WTC11 (cell line): ENCODE results near the gene MAP3K14. TPM values are rescaled to one million over a fixed set of nuclear protein-coding genes. Genes with fewer than 3 reads are reported as not detected.

ENCODE experiments used
- ATAC-seq: fragments of 200-7000 bp; cut with Tn5 transposase; 2 replicates; pipeline ENCODE4 v1.10.0; 2021; ENCODE audit warnings: mild to moderate bottlenecking, moderate library complexity
- CTCF ChIA-PET: fragments of 300-600 bp; sonication (Branson Sonifier 250); formaldehyde crosslinking; loops from one replicate; lab custom pipeline; 2021; ENCODE audit warnings: antibody characterized with exemption; lab: Charles Lee
- POLR2A ChIA-PET: fragments of 350-600 bp; sonication (Branson Sonifier 250); formaldehyde crosslinking; loops from one replicate; lab custom pipeline; 2021; ENCODE audit warnings: antibody characterized with exemption; lab: Charles Lee
- DNase-seq: peaks from one replicate; pipeline ENCODE4 v3.0.0; 2021; ENCODE audit warnings: low spot score
- H3K27ac Mint-ChIP-seq: 2 replicates; pipeline ENCODE4 v1.8.0; 2021; ENCODE audit warnings: mixed read lengths
- H3K27me3 Mint-ChIP-seq: 2 replicates; pipeline ENCODE4 v1.8.0; 2021; ENCODE audit warnings: low read depth, mild to moderate bottlenecking, moderate library complexity, mixed read lengths
- H3K36me3 Mint-ChIP-seq: 2 replicates; pipeline ENCODE4 v1.8.0; 2021; ENCODE audit warnings: mixed read lengths
- H3K4me1 Mint-ChIP-seq: 2 replicates; pipeline ENCODE4 v1.8.0; 2022; ENCODE audit warnings: mixed read lengths
- H3K4me3 Mint-ChIP-seq: 2 replicates; pipeline ENCODE4 v1.8.0; 2021; ENCODE audit warnings: mild to moderate bottlenecking, moderate library complexity, mixed read lengths
- H3K9me3 Mint-ChIP-seq: 2 replicates; pipeline ENCODE4 v1.8.0; 2021; ENCODE audit warnings: mixed read lengths
- ATF1 ChIP-seq: sonication (generic); formaldehyde crosslinking; IDR thresholded peaks from 2 replicates; pipeline ENCODE4 v1.8.1; 2023; ENCODE audit warnings: mild to moderate bottlenecking, moderate library complexity, missing genetic modification reagents
- CREB1 ChIP-seq: sonication (generic); formaldehyde crosslinking; IDR thresholded peaks from 2 replicates; pipeline ENCODE4 v1.8.0; 2023; ENCODE audit warnings: mild to moderate bottlenecking, missing genetic modification reagents
- ELF4 ChIP-seq: sonication (generic); formaldehyde crosslinking; IDR thresholded peaks from 2 replicates; pipeline ENCODE4 v1.8.1; 2022; ENCODE audit warnings: low read depth, mild to moderate bottlenecking, moderate library complexity, missing genetic modification reagents
- EMX1 ChIP-seq: fragments of 250-450 bp; sonication (Bioruptor Pico); IDR thresholded peaks from 2 replicates; pipeline ENCODE4 v1.8.0; 2021; ENCODE audit warnings: mild to moderate bottlenecking
- ETV6 ChIP-seq: sonication (generic); formaldehyde crosslinking; IDR thresholded peaks from 2 replicates; pipeline ENCODE4 v1.8.1; 2022; ENCODE audit warnings: mild to moderate bottlenecking, missing genetic modification reagents
- FOXK1 ChIP-seq: sonication (generic); formaldehyde crosslinking; IDR thresholded peaks from 2 replicates; pipeline ENCODE4 v1.8.0; 2022; ENCODE audit warnings: mild to moderate bottlenecking, moderate library complexity, missing genetic modification reagents
- MXD4 ChIP-seq: fragments of 250-450 bp; sonication (Bioruptor Pico); IDR thresholded peaks from 2 replicates; pipeline ENCODE4 v1.8.0; 2021; ENCODE audit warnings: mild to moderate bottlenecking, moderate library complexity, borderline replicate concordance
- NFE2L1 ChIP-seq: sonication (generic); formaldehyde crosslinking; IDR thresholded peaks from 2 replicates; pipeline ENCODE4 v1.8.1; 2023; ENCODE audit warnings: missing genetic modification reagents
- NR2C2 ChIP-seq: sonication (generic); formaldehyde crosslinking; IDR thresholded peaks from 2 replicates; pipeline ENCODE4 v1.8.0; 2022; ENCODE audit warnings: mild to moderate bottlenecking, missing genetic modification reagents
- OVOL2 ChIP-seq: fragments of 250-450 bp; sonication (Bioruptor Pico); IDR thresholded peaks from 2 replicates; pipeline ENCODE4 v1.9.0; 2021; ENCODE audit warnings: mild to moderate bottlenecking, borderline replicate concordance
- RORB ChIP-seq: fragments of 250-450 bp; sonication (Bioruptor Pico); IDR thresholded peaks from 2 replicates; pipeline ENCODE4 v1.9.0; 2021; ENCODE audit warnings: mild to moderate bottlenecking
- SOX15 ChIP-seq: fragments of 250-450 bp; sonication (Bioruptor Pico); IDR thresholded peaks from 2 replicates; pipeline ENCODE4 v1.9.0; 2021; ENCODE audit warnings: mild to moderate bottlenecking
- SP1 ChIP-seq: sonication (generic); formaldehyde crosslinking; conservative IDR thresholded peaks from 2 replicates; pipeline ENCODE4 v1.8.1; 2022; ENCODE audit warnings: missing genetic modification reagents
- TCF7 ChIP-seq: sonication (generic); formaldehyde crosslinking; IDR thresholded peaks from 2 replicates; pipeline ENCODE4 v1.8.0; 2022; ENCODE audit warnings: mild to moderate bottlenecking, low read depth, missing genetic modification reagents, moderate library complexity
- TEAD1 ChIP-seq: sonication (generic); formaldehyde crosslinking; IDR thresholded peaks from 2 replicates; pipeline ENCODE4 v1.8.0; 2022; ENCODE audit warnings: mild to moderate bottlenecking, missing genetic modification reagents
- ZNF219 ChIP-seq: sonication (generic); formaldehyde crosslinking; IDR thresholded peaks from 2 replicates; pipeline ENCODE4 v1.8.0; 2023; ENCODE audit warnings: missing genetic modification reagents, mild to moderate bottlenecking, borderline replicate concordance
- ZNF416 ChIP-seq: fragments of 250-450 bp; sonication (Bioruptor Pico); IDR thresholded peaks from 2 replicates; pipeline ENCODE4 v1.9.0; 2021; ENCODE audit warnings: mild to moderate bottlenecking, inconsistent platforms
- ZNF671 ChIP-seq: fragments of 250-450 bp; sonication (Bioruptor Pico); IDR thresholded peaks from 2 replicates; pipeline ENCODE4 v1.8.0; 2021; ENCODE audit warnings: mild to moderate bottlenecking
- total RNA-seq: library from RNA; stranded (reverse); gene quantifications from 3 replicates; pipeline ENCODE4 v1.2.3, GENCODE V29; 2021
- TF ChIP-seq, protein P1 (sequence below): fragments of 250-450 bp; sonication (Bioruptor Pico); IDR thresholded peaks from 2 replicates; pipeline ENCODE4 v1.9.0; 2021; ENCODE audit warnings: mild to moderate bottlenecking
- TF ChIP-seq, protein P2 (sequence below): fragments of 200-600 bp; IDR thresholded peaks from 2 replicates; pipeline ENCODE4 v1.8.0; 2022; ENCODE audit warnings: antibody characterized with exemption
- TF ChIP-seq, protein P3 (sequence below): sonication (generic); formaldehyde crosslinking; IDR thresholded peaks from 2 replicates; pipeline ENCODE4 v1.8.1; 2022; ENCODE audit warnings: missing genetic modification reagents, borderline replicate concordance
- TF ChIP-seq, protein P4 (sequence below): sonication (generic); formaldehyde crosslinking; IDR thresholded peaks from 2 replicates; pipeline ENCODE4 v1.8.1; 2023; ENCODE audit warnings: mild to moderate bottlenecking, missing genetic modification reagents
- TF ChIP-seq, protein P5 (sequence below): sonication (generic); formaldehyde crosslinking; IDR thresholded peaks from 2 replicates; pipeline ENCODE4 v1.8.1; 2022; ENCODE audit warnings: low read depth, missing genetic modification reagents, borderline replicate concordance

Gene MAP3K14
- total RNA-seq, 1 experiment from 2014 or later, result 4.0 TPM

DNA sequence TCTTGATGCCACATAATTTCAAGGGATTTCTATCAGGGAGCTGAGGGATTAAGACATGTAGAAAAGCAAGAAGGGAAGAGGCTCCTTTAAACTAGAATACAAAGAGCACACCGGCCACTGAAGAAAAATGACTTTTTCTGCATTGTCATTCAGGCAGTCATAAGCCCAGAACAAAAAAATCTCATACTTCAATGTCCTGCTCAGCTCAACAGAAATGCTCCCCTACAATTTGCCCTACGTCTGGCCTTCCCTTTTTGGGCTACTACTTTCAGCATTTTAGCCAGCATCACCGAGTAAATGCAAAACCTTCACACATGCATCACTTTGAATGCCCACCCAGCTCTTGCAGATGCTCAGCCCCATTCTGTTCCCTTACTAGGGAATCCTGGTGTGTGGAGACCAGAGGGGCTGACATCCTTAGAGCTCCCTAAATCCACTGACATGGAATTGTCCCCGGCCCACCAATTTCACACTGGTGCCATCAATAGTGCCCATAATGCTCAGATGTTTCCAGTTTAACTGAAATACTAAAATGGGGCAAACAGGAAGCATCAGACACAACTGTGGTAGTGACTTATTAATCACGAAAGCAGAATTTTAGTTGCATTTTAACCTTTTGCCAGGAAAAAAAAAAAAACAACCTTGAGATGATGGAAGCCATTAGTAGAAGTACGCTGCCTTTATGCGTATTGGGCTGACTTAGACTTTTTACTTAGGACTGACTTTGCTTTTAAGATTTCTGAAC, 2.7 kb downstream of the MAP3K14 start (continued):
- TF ChIP-seq, protein P1, sequence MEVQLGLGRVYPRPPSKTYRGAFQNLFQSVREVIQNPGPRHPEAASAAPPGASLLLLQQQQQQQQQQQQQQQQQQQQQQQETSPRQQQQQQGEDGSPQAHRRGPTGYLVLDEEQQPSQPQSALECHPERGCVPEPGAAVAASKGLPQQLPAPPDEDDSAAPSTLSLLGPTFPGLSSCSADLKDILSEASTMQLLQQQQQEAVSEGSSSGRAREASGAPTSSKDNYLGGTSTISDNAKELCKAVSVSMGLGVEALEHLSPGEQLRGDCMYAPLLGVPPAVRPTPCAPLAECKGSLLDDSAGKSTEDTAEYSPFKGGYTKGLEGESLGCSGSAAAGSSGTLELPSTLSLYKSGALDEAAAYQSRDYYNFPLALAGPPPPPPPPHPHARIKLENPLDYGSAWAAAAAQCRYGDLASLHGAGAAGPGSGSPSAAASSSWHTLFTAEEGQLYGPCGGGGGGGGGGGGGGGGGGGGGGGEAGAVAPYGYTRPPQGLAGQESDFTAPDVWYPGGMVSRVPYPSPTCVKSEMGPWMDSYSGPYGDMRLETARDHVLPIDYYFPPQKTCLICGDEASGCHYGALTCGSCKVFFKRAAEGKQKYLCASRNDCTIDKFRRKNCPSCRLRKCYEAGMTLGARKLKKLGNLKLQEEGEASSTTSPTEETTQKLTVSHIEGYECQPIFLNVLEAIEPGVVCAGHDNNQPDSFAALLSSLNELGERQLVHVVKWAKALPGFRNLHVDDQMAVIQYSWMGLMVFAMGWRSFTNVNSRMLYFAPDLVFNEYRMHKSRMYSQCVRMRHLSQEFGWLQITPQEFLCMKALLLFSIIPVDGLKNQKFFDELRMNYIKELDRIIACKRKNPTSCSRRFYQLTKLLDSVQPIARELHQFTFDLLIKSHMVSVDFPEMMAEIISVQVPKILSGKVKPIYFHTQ (CRISPR knock-in tag), result no peak
- TF ChIP-seq EMX1 (CRISPR knock-in tag) (no peak), SOX15 (CRISPR knock-in tag) (no peak), TEAD1 (CRISPR knock-in tag) (no peak), RORB (CRISPR knock-in tag) (no peak), FOXK1 (CRISPR knock-in tag) (no peak), ATF1 (no peak), NFE2L1 (CRISPR knock-in tag) (no peak)
- TF ChIP-seq, protein P2, sequence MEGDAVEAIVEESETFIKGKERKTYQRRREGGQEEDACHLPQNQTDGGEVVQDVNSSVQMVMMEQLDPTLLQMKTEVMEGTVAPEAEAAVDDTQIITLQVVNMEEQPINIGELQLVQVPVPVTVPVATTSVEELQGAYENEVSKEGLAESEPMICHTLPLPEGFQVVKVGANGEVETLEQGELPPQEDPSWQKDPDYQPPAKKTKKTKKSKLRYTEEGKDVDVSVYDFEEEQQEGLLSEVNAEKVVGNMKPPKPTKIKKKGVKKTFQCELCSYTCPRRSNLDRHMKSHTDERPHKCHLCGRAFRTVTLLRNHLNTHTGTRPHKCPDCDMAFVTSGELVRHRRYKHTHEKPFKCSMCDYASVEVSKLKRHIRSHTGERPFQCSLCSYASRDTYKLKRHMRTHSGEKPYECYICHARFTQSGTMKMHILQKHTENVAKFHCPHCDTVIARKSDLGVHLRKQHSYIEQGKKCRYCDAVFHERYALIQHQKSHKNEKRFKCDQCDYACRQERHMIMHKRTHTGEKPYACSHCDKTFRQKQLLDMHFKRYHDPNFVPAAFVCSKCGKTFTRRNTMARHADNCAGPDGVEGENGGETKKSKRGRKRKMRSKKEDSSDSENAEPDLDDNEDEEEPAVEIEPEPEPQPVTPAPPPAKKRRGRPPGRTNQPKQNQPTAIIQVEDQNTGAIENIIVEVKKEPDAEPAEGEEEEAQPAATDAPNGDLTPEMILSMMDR, result no peak
- TF ChIP-seq, protein P3, sequence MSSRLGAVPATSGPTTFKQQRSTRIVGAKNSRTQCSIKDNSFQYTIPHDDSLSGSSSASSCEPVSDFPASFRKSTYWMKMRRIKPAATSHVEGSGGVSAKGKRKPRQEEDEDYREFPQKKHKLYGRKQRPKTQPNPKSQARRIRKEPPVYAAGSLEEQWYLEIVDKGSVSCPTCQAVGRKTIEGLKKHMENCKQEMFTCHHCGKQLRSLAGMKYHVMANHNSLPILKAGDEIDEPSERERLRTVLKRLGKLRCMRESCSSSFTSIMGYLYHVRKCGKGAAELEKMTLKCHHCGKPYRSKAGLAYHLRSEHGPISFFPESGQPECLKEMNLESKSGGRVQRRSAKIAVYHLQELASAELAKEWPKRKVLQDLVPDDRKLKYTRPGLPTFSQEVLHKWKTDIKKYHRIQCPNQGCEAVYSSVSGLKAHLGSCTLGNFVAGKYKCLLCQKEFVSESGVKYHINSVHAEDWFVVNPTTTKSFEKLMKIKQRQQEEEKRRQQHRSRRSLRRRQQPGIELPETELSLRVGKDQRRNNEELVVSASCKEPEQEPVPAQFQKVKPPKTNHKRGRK (CRISPR knock-in tag), result no peak
- TF ChIP-seq, protein P4, sequence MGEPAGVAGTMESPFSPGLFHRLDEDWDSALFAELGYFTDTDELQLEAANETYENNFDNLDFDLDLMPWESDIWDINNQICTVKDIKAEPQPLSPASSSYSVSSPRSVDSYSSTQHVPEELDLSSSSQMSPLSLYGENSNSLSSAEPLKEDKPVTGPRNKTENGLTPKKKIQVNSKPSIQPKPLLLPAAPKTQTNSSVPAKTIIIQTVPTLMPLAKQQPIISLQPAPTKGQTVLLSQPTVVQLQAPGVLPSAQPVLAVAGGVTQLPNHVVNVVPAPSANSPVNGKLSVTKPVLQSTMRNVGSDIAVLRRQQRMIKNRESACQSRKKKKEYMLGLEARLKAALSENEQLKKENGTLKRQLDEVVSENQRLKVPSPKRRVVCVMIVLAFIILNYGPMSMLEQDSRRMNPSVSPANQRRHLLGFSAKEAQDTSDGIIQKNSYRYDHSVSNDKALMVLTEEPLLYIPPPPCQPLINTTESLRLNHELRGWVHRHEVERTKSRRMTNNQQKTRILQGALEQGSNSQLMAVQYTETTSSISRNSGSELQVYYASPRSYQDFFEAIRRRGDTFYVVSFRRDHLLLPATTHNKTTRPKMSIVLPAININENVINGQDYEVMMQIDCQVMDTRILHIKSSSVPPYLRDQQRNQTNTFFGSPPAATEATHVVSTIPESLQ (CRISPR knock-in tag), result no peak
- TF ChIP-seq, protein P5, sequence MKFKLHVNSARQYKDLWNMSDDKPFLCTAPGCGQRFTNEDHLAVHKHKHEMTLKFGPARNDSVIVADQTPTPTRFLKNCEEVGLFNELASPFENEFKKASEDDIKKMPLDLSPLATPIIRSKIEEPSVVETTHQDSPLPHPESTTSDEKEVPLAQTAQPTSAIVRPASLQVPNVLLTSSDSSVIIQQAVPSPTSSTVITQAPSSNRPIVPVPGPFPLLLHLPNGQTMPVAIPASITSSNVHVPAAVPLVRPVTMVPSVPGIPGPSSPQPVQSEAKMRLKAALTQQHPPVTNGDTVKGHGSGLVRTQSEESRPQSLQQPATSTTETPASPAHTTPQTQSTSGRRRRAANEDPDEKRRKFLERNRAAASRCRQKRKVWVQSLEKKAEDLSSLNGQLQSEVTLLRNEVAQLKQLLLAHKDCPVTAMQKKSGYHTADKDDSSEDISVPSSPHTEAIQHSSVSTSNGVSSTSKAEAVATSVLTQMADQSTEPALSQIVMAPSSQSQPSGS (CRISPR knock-in tag), result no peak

DNA sequence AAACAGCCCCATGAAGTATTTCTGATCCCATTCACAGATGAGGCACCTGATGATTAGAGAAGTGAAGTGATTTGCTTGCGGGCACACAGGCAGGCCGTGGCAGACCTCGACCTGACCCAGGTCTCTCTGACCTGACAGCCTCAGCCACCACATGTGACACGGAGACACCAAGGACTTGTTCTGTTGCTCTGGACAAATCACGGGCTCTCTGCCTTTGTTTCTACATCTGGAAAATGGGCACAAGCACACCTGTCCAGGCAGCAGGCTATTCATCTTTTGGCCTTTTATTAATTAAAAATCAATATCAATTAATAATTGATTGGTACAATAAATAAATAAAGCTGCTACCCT, 3.4 kb downstream of the MAP3K14 start:
- no peak overlapping the region for H3K4me3 Mint-ChIP-seq
- no peak for ATAC-seq
- H3K27ac Mint-ChIP-seq, result no peak overlapping the region
- ChIA-PET POLR2A (no interaction called here), CTCF (interaction anchor here (1.3 to 2.2 kb wide), 2 partner anchors 72 kb away, joined by 3 to 8 read pairs; no protein-coding TSS in a partner anchor)
- H3K36me3 Mint-ChIP-seq, result peaks cover 5% of the 10 kb centered on the region; the same call in 1 of the 2 replicates
- H3K9me3 Mint-ChIP-seq, result no peaks in the 10 kb centered on the region
- H3K4me1 Mint-ChIP-seq, result peaks cover 26% of the 10 kb centered on the region
- peaks cover 17% of the 10 kb centered on the region for H3K27me3 Mint-ChIP-seq
- TF ChIP-seq MXD4 (CRISPR knock-in tag) (no peak), ELF4 (no peak), OVOL2 (no peak), NR2C2 (CRISPR knock-in tag) (no peak), ZNF671 (CRISPR knock-in tag) (no peak), TCF7 (CRISPR knock-in tag) (no peak), ZNF416 (CRISPR knock-in tag) (no peak), ETV6 (CRISPR knock-in tag) (no peak), TEAD1 (CRISPR knock-in tag) (no peak), SP1 (CRISPR knock-in tag) (no peak), CREB1 (CRISPR knock-in tag) (no peak), ZNF219 (CRISPR knock-in tag) (no peak)
- TF ChIP-seq, protein P3 (CRISPR knock-in tag), result no peak
- DNase-seq, result no peak
